Transverse colon (tissue), 4 donors: ENCODE measurements around the gene SEMA3G. TPM values are rescaled to one million over a fixed set of nuclear protein-coding genes. Genes with fewer than 3 reads are reported as not detected.

ENCODE experiments used
- DNase-seq: peaks from one replicate; pipeline ENCODE4 v3.0.0-alpha.2; 2019
- H3K27ac ChIP-seq, 4 donors: fragments of 200-600 bp; sonication (generic); 2 replicates each; pipeline ENCODE4 v1.5.1; 2016 to 2018; ENCODE audit warnings: inconsistent platforms in 4 of 4
- H3K27me3 ChIP-seq: fragments of 200-600 bp; sonication (generic); 2 replicates; pipeline ENCODE4 v1.5.1; 2017; ENCODE audit warnings: inconsistent platforms
- H3K36me3 ChIP-seq, 4 donors: fragments of 200-600 bp; sonication (generic); 2 replicates each; pipeline ENCODE4 v1.5.1; 2017 to 2019; ENCODE audit warnings: inconsistent platforms in 4 of 4
- H3K4me1 ChIP-seq, 4 donors: fragments of 200-600 bp; sonication (generic); 2 replicates each; pipeline ENCODE4 v1.5.1; 2017 to 2020; ENCODE audit warnings: inconsistent platforms in 4 of 4
- H3K4me3 ChIP-seq, 4 donors: fragments of 200-600 bp; sonication (generic); 1 replicate in 1 of 4; 2 replicates in 3 of 4; pipeline versions ENCODE4 v1.5.1 to v1.6.1; 2017 to 2019; ENCODE audit warnings: inconsistent platforms in 4 of 4
- H3K9me3 ChIP-seq, 2 donors: fragments of 200-600 bp; sonication (generic); 2 replicates each; pipeline ENCODE4 v1.5.1; 2017 to 2019; ENCODE audit warnings: inconsistent platforms in 2 of 2
- EP300 ChIP-seq: sonication (generic); formaldehyde crosslinking; IDR thresholded peaks from one replicate; pipeline ENCODE4 v1.6.1; 2017; ENCODE audit warnings: antibody characterized with exemption, low read depth
- POLR2A ChIP-seq: fragments of 450-650 bp; IDR thresholded peaks from one replicate; pipeline ENCODE4 v1.6.1; 2016; ENCODE audit warnings: antibody characterized with exemption, mild to moderate bottlenecking, moderate library complexity
- POLR2AphosphoS5 ChIP-seq, 3 donors: sonication (generic); formaldehyde crosslinking; IDR thresholded peaks; one replicate each; pipeline ENCODE4 v1.6.1; 2016; ENCODE audit warnings: antibody characterized with exemption in 3 of 3
- WGBS, 2 donors: methylation state at CpG; one replicate each; pipeline ENCODE4 v1.1.5; 2018; ENCODE audit warnings: low coverage in 1 of 2; 5-methylcytosine and 5-hydroxymethylcytosine counted together
- in situ Hi-C, 4 donors: fragments of 200-750 bp; cut with MboI; loops; one replicate each; pipeline versions ENCODE4 v1.15.0 to v1.15.1; 2017; ENCODE audit warnings: low sequenced_read_pairs in 3 of 4, low pct_ligation_motif_present in 1 of 4, low pct_unique_long_range_greater_than_20kb in 1 of 4
- intact Hi-C: fragments of 100-400 bp; cut with DNase I; formaldehyde crosslinking; loops from one replicate; pipeline ENCODE4 v1.15.1; 2023; ENCODE audit warnings: low total_unique reads
- total RNA-seq, 4 donors: library from RNA; depleted of rRNA; stranded (reverse); fragments of >200 nt; gene quantifications; one replicate each; pipeline ENCODE4 v1.1.0, GENCODE V29; 2016
- TF ChIP-seq, protein P1 (sequence below), 5 experiments: fragments of 200-600 bp in 3 of 5; fragments of 450-650 bp in 2 of 5; sonication (generic) in 3 of 5; IDR thresholded peaks; 1 replicate in 2 of 5; 2 replicates in 3 of 5; pipeline ENCODE4 v1.5.1; 2016 to 2017; ENCODE audit warnings: antibody characterized with exemption in 5 of 5, inconsistent platforms in 3 of 5, mild to moderate bottlenecking in 2 of 5, moderate library complexity in 1 of 5

Gene SEMA3G
- total RNA-seq, 4 donors from 2014 or later: 1.2 to 21.7 (median 2.3) TPM

DNA sequence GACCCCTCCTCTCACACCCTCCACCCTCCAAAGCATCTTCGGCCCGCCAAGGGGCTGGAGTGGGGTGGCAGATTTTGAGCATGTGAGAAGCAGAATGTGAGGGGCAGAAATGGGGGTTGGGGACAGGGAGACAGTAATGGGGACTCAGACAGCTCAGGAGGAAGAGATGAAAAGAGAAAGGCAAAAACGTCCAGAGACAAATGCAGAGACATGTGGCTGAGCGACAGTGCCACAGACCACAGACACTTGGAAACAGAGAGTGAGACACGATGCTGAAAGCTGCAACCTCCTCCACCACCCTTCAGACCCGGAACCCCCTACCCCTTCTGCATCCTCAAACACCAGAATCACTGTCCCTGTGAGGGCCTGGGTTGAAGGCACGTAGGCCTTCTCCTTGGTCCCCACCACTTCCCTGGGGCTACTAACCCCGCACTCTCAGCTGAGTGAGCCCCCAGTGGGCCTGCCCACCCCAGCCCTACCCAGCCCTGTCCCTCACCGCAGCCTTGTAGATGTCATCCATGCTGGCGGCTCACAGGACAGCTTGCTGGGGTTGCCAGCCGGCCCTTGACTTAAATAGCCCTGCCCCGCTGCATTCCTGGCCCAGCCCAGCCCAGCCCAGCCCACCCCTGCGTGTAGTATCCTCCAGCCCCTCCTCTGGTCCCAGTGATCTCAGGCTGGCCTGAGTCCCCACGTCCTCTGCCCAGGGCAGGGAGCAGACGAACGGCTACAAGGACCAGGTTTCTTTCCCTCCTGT, 8.8 kb upstream of the SEMA3G start, which contains the start of gene TNNC1:
Gene TNNC1, minus strand, starts transcription at position 546 of the 754 bp plus-strand sequence. Its CDS starts 26 bp downstream, at position 520.
- Histone ChIP-seq H3K9me3 (no peaks in the 10 kb centered on the region), H3K27ac (peak within 1 kb of the TSS; percentile 88 to 92 (median 90)), H3K4me1 (peaks cover 13 to 33% (median 20%) of the 10 kb centered on the region in 4 donors), H3K27me3 (no peaks in the 10 kb centered on the region), H3K36me3 (peaks cover 0 to 7% (median 0%) of the 10 kb centered on the region in 4 donors), H3K4me3 (peak within 1 kb of the TSS in 3 of 4 donors; percentile 86 to 98 (median 91))
- in situ Hi-C loops (no loop called here), intact Hi-C loops (no loop called here)
- TF ChIP-seq POLR2AphosphoS5 (IDR thresholded peaks at IDR 0.05): no peak
- TF ChIP-seq, protein P1, sequence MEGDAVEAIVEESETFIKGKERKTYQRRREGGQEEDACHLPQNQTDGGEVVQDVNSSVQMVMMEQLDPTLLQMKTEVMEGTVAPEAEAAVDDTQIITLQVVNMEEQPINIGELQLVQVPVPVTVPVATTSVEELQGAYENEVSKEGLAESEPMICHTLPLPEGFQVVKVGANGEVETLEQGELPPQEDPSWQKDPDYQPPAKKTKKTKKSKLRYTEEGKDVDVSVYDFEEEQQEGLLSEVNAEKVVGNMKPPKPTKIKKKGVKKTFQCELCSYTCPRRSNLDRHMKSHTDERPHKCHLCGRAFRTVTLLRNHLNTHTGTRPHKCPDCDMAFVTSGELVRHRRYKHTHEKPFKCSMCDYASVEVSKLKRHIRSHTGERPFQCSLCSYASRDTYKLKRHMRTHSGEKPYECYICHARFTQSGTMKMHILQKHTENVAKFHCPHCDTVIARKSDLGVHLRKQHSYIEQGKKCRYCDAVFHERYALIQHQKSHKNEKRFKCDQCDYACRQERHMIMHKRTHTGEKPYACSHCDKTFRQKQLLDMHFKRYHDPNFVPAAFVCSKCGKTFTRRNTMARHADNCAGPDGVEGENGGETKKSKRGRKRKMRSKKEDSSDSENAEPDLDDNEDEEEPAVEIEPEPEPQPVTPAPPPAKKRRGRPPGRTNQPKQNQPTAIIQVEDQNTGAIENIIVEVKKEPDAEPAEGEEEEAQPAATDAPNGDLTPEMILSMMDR (IDR thresholded peaks at IDR 0.05): no peak
- peak; percentile 35 for DNase-seq
- 64 to 73% methylated on average over 5 to 15 of the region's 16 CpGs for WGBS, 2 donors

DNA sequence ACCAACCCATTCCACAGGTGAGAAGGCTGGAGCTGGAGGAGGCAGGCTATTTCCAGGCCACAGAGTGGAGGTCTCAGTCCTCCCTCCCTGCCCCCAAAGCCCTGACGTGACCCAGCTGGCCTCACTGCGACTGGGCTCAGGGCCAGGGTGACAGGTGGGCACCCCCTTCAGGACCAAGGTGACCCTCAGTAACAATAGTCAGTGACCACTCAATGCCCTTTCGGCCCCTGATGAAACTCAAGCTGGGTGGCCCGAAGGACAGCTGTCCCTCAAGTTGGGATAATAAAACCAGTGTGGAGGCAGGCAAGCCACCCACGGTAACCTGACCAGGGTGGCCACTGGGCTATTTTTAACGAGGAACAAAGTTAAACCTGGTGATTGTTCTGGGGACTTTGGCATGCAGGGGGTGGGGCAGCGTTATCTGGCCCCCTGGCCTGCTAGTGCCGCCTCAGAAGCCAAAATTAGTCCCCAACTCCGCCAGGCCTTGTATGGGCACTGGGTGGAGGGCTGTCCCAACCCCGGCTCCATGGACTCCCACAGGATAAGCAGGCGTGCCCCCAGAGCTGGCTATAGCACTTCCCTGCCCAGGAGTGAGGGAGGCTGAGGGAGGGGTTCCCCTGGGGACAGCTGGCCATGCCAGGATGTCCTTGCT, 7.8 kb upstream of the SEMA3G start:
- Histone ChIP-seq H3K27ac (no peak overlapping the region), H3K4me1 (peaks cover 13 to 33% (median 20%) of the 10 kb centered on the region in 4 donors)
- in situ Hi-C loops: no loop called here

DNA sequence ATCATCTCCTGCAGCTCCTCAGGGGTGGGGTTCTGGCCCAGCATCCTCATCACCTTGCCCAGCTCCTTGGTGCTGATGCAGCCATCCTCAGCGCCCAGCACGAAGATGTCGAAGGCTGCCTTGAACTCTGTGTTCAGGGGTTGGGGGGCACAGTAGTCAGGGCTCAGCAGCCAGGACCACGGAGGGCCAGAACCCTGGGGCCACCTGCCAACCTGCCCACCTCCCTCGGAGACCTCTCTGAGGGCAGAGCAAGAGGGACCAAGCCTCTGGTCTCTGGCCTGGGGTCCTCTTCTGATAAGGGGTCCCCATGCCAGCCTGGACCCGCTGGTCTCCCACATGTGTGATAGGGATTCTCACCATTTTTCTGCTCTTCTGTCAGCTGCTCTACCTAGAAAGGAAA, 7.2 kb upstream of the SEMA3G start:
- no peaks in the 10 kb centered on the region for H3K36me3 ChIP-seq
- no peaks in the 10 kb centered on the region for H3K27me3 ChIP-seq
- WGBS, 2 donors: 90% methylated on average over 6 of the region's 6 CpGs; no CpG with 5 or more reads in 1 of the 2 donors
- in situ Hi-C loops: no loop called here
- H3K4me1 ChIP-seq: peaks cover 13 to 32% (median 20%) of the 10 kb centered on the region in 4 donors
- TF ChIP-seq POLR2A: no peak
- intact Hi-C loops: no loop called here
- H3K4me3 ChIP-seq: no peak overlapping the region
- H3K9me3 ChIP-seq: no peaks in the 10 kb centered on the region
- H3K27ac ChIP-seq: no peak overlapping the region
- no peak for DNase-seq

More for the DNA sequence above, 7.8 kb upstream of the SEMA3G start:
- Histone ChIP-seq H3K36me3 (no peaks in the 10 kb centered on the region), H3K4me3 (no peak overlapping the region), H3K9me3 (no peaks in the 10 kb centered on the region), H3K27me3 (no peaks in the 10 kb centered on the region)
- no peak for TF ChIP-seq POLR2A
- no peak for TF ChIP-seq POLR2AphosphoS5 (IDR thresholded peaks at IDR 0.05)
- TF ChIP-seq, protein P1 (IDR thresholded peaks at IDR 0.05): no peak
- no peak for TF ChIP-seq EP300
- intact Hi-C loops: no loop called here
- no peak for DNase-seq
- 78% methylated on average over 11 of the region's 11 CpGs; no CpG with 5 or more reads in 1 of the 2 donors for WGBS, 2 donors

DNA sequence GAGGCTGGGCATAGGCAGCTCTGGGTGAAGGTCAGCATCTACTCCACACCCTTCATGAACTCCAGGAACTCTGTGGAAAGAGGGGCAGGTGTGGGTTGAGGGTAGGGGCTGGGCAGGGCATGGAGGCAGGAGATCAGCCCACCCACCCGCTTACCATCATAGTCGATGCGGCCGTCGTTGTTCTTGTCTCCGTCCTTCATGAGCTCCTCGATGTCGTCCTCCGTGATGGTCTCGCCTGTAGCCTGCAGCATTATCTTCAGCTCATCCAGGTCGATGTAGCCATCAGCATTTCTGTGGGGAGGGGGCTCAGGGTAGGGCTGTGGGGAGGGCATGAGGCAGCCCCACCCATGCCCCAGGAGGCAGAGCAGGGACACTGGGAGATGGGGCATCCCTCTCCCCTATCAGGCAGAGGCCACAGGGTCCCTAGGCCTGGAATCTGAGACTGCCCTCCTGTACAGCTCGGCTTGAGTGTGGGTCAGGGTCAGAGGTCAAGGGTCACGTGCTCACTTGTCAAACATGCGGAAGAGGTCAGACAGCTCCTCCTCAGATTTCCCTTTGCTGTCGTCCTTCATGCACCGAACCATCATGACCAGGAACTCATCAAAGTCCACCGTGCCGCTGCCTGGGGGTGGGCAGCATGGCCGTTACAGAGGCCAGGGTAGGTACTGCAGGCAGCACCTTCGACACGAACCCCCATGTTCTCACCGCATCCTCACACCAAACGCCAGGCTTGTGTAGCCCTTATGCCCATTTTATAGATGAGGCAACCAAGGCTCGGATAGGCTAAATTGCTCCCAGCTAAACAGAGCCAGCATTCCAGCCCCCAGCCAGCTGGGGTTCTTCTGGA, 6.6 kb upstream of the SEMA3G start:
- TF ChIP-seq POLR2AphosphoS5 (IDR thresholded peaks at IDR 0.05) (no peak), POLR2A (no peak), EP300 (no peak)
- TF ChIP-seq, protein P1 (IDR thresholded peaks at IDR 0.05): no peak
- Histone ChIP-seq H3K27ac (no peak overlapping the region), H3K36me3 (no peaks in the 10 kb centered on the region), H3K4me3 (no peak overlapping the region), H3K9me3 (no peaks in the 10 kb centered on the region), H3K4me1 (peaks cover 9 to 29% (median 20%) of the 10 kb centered on the region in 4 donors), H3K27me3 (no peaks in the 10 kb centered on the region)
- no peak for DNase-seq
- in situ Hi-C loops (no loop called here), intact Hi-C loops (no loop called here)
- 83% methylated on average over 23 of the region's 24 CpGs; no CpG with 5 or more reads in 1 of the 2 donors for WGBS, 2 donors
